Gastrocnemius medialis (tissue), 4 donors: ENCODE results near the gene CAMTA1. TPM values are rescaled to one million over a fixed set of nuclear protein-coding genes. Genes with fewer than 3 reads are reported as not detected.

Experiments
- ATAC-seq, 2 donors: fragments of 150-250 bp; one replicate each; pipeline ENCODE4 v1.9.1; 2016
- DNase-seq, 2 donors: peaks; one replicate each; pipeline ENCODE4 v3.0.0-alpha.2; 2019
- H3K27ac ChIP-seq, 4 donors: fragments of 200-600 bp; sonication (generic); 1 replicate in 1 of 4; 2 replicates in 3 of 4; pipeline ENCODE4 v1.5.1; 2016 to 2018; ENCODE audit warnings: mild to moderate bottlenecking in 2 of 4, moderate library complexity in 1 of 4
- H3K27me3 ChIP-seq, 3 donors: fragments of 200-600 bp; sonication (generic) in 2 of 3; 1 replicate in 1 of 3; 2 replicates in 2 of 3; pipeline versions ENCODE4 v1.5.1 to v1.6.0; 2016 to 2019; ENCODE audit warnings: mild to moderate bottlenecking in 1 of 3, moderate library complexity in 1 of 3
- H3K36me3 ChIP-seq, 2 donors: fragments of 200-600 bp; sonication (generic) in 1 of 2; one replicate each; pipeline ENCODE4 v1.5.1; 2017 to 2018
- H3K4me1 ChIP-seq, 2 donors: fragments of 200-600 bp; sonication (generic) in 1 of 2; one replicate each; pipeline ENCODE4 v1.5.1; 2016 to 2017; ENCODE audit warnings: mild to moderate bottlenecking in 2 of 2
- H3K4me3 ChIP-seq, 4 donors: fragments of 200-600 bp; sonication (generic) in 3 of 4; 1 replicate in 1 of 4; 2 replicates in 3 of 4; pipeline ENCODE4 v1.5.1; 2016 to 2019; ENCODE audit warnings: mild to moderate bottlenecking in 2 of 4
- H3K9me3 ChIP-seq, 3 donors: fragments of 200-600 bp; sonication (generic) in 2 of 3; 1 replicate in 1 of 3; 2 replicates in 2 of 3; pipeline ENCODE4 v1.5.1; 2016 to 2019
- CTCF ChIP-seq, 5 experiments: fragments of 450-650 bp in 3 of 5; fragments of 200-600 bp in 2 of 5; sonication (generic) in 2 of 5; IDR thresholded peaks in 4 of 5; conservative IDR thresholded peaks in 1 of 5; 1 replicate in 4 of 5; 2 replicates in 1 of 5; pipeline ENCODE4 v1.5.1; 2016 to 2019; ENCODE audit warnings: antibody characterized with exemption in 5 of 5, mild to moderate bottlenecking in 3 of 5, moderate library complexity in 3 of 5
- POLR2A ChIP-seq, 2 donors: fragments of 450-650 bp; IDR thresholded peaks; one replicate each; pipeline ENCODE4 v1.6.1; 2017; ENCODE audit warnings: antibody characterized with exemption in 2 of 2, mild to moderate bottlenecking in 2 of 2, moderate library complexity in 2 of 2
- in situ Hi-C, 4 donors: fragments of 200-750 bp; cut with MboI; loops; one replicate each; pipeline versions ENCODE4 v1.15.0 to v1.8.0; 2017; ENCODE audit warnings: low sequenced_read_pairs in 4 of 4
- intact Hi-C: fragments of 100-400 bp; cut with DNase I; formaldehyde crosslinking; loops from one replicate; pipeline ENCODE4 v1.15.1; 2023; ENCODE audit warnings: low total_unique reads
- total RNA-seq, 4 donors: library from RNA; depleted of rRNA; stranded (reverse); fragments of >200 nt; gene quantifications; one replicate each; pipeline versions ENCODE4 v1.1.0 to v1.2.3, GENCODE V29; 2016

Gene CAMTA1
- total RNA-seq, 4 donors from 2014 or later, result 60.5 to 113 (median 70.4) TPM

- DNase-seq (no peak), ATAC-seq (no peak)
- H3K4me3 ChIP-seq, result no peak overlapping the region
- no peaks in the 10 kb centered on the region for H3K9me3 ChIP-seq
- intact Hi-C loops, result no loop called here
- no peaks in the 10 kb centered on the region for H3K27me3 ChIP-seq
- H3K4me1 ChIP-seq, result no peaks in the 10 kb centered on the region
- in situ Hi-C loops, result no loop called here
- H3K27ac ChIP-seq, result no peak overlapping the region
- TF ChIP-seq POLR2A (IDR thresholded peaks at IDR 0.05) (no peak), CTCF (IDR thresholded peaks at IDR 0.05 in 4 of 5, conservative IDR thresholded peaks at IDR 0.05 in 1 of 5) (no peak)
- no peaks in the 10 kb centered on the region for H3K36me3 ChIP-seq
These were observed 466.2 kb downstream of the CAMTA1 start for GRCh38 chr1:7251454-7251800.

GRCh38 chr1:7252411-7253117 is 467.3 kb downstream of the CAMTA1 start:
- TF ChIP-seq CTCF (IDR thresholded peaks at IDR 0.05 in 4 of 5, conservative IDR thresholded peaks at IDR 0.05 in 1 of 5) (no peak), POLR2A (IDR thresholded peaks at IDR 0.05) (no peak)
- intact Hi-C loops (no loop called here), in situ Hi-C loops (no loop called here)
- no peaks in the 10 kb centered on the region for H3K36me3 ChIP-seq
- H3K4me3 ChIP-seq, result no peak overlapping the region
- no peak overlapping the region for H3K27ac ChIP-seq
- H3K9me3 ChIP-seq, result no peaks in the 10 kb centered on the region
- DNase-seq, result no peak
- no peaks in the 10 kb centered on the region for H3K4me1 ChIP-seq
- no peak for ATAC-seq
- H3K27me3 ChIP-seq, result no peaks in the 10 kb centered on the region

GRCh38 chr1:7253118-7253480 is 467.8 kb downstream of the CAMTA1 start:
- Histone ChIP-seq H3K9me3 (no peaks in the 10 kb centered on the region), H3K4me3 (no peak overlapping the region), H3K36me3 (no peaks in the 10 kb centered on the region), H3K27ac (no peak overlapping the region), H3K27me3 (no peaks in the 10 kb centered on the region), H3K4me1 (no peaks in the 10 kb centered on the region)
- ATAC-seq, result no peak
- TF ChIP-seq POLR2A (IDR thresholded peaks at IDR 0.05) (no peak), CTCF (IDR thresholded peaks at IDR 0.05 in 4 of 5, conservative IDR thresholded peaks at IDR 0.05 in 1 of 5) (no peak)
- DNase-seq, result no peak
- intact Hi-C loops (no loop called here), in situ Hi-C loops (no loop called here)

- no peaks in the 10 kb centered on the region for H3K9me3 ChIP-seq
- ATAC-seq (no peak), DNase-seq (no peak)
- no peak overlapping the region for H3K27ac ChIP-seq
- intact Hi-C loops (no loop called here), in situ Hi-C loops (no loop called here)
- no peaks in the 10 kb centered on the region for H3K27me3 ChIP-seq
- TF ChIP-seq POLR2A (IDR thresholded peaks at IDR 0.05) (no peak), CTCF (IDR thresholded peaks at IDR 0.05 in 4 of 5, conservative IDR thresholded peaks at IDR 0.05 in 1 of 5) (no peak)
- H3K36me3 ChIP-seq, result no peaks in the 10 kb centered on the region
- no peaks in the 10 kb centered on the region for H3K4me1 ChIP-seq
- H3K4me3 ChIP-seq, result no peak overlapping the region
These were observed 468.8 kb downstream of the CAMTA1 start for GRCh38 chr1:7253988-7254587.
